ENCODE results near the gene RAB5B.
"Not testable (repeated sequence)": the region's sequence is repeated elsewhere in the genome, so short reads cannot be mapped to it uniquely, and the experiment has no call there.

Gene RAB5B

DNA sequence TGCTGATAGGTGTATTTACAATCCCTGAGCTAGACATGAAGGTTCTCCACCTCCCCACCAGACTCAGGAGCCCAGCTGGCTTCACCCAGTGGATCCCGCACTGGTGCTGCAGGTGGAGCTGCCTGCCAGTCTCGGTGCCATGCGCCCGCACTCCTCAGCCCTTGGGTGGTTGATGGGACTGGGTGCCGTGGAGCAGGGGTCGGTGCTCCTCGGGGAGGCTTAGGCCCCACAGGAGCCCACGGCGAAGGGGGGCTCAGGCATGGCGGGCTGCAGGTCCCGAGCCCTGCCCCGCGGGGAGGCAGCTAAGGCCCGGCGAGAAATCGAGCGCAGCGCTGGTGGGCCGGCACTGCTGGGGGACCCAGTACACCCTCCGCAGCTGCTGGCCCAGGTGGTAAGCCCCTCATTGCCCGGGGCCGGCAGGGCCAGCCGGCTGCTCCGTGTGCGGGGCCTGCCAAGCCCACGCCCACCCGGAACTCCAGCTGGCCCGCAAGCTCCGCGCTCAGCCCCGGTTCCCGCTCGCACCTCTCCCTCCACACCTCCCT lies 26.2 kb downstream of the RAB5B start:
- H3K4me1 ChIP-seq (ENCODE audit: control insufficient read depth, insufficient read depth, low read length); H3K27ac ChIP-seq (ENCODE audit: extremely low read depth, low read depth, low read length); H3K4me3 ChIP-seq (ENCODE audit: low read depth, low read length); H3K9me3 ChIP-seq (ENCODE audit: control insufficient read depth, insufficient read depth, low read depth, low read length); POLR2A ChIA-PET: not testable (repeated sequence)
- H3K36me3 ChIP-seq (ENCODE audit: control insufficient read depth in 2 of 2, insufficient read depth in 1 of 2, low read length in 2 of 2): peaks cover 0 to 34% of the 10 kb centered on the region in 2 experiments; a peak in 2 of 3 replicates
- CTCF ChIA-PET: interaction anchor here (0.6 to 4.8 kb wide), 2 partner anchors 39 to 91 kb away, joined by 4 to 46 read pairs; no protein-coding TSS in a partner anchor

- H3K9me3 ChIP-seq (ENCODE audit: control insufficient read depth, insufficient read depth, low read depth, low read length): no peaks in the 10 kb centered on the region
- no peak overlapping the region for H3K4me3 ChIP-seq (ENCODE audit: low read depth, low read length)
- H3K27ac ChIP-seq (ENCODE audit: extremely low read depth, low read depth, low read length): no peak overlapping the region
- POLR2A ChIA-PET: no interaction called here
- peaks cover 0 to 29% of the 10 kb centered on the region in 2 experiments; a peak in 2 of 3 replicates for H3K36me3 ChIP-seq (ENCODE audit: control insufficient read depth in 2 of 2, insufficient read depth in 1 of 2, low read length in 2 of 2)
- CTCF ChIA-PET: interaction anchor here (1.1 kb wide), 1 partner anchor 12 kb away, joined by 3 read pairs; no protein-coding TSS in a partner anchor
- H3K4me1 ChIP-seq (ENCODE audit: control insufficient read depth, insufficient read depth, low read length): no peaks in the 10 kb centered on the region; the same call in 1 of the 2 replicates
- TF ChIP-seq ZFP69B (tag by site-specific recombination; IDR thresholded peaks at IDR 0.05) (no peak), ZNF561 (tag by site-specific recombination; IDR thresholded peaks at IDR 0.05; ENCODE audit: borderline replicate concordance) (no peak), ZNF530 (tag by site-specific recombination; IDR thresholded peaks at IDR 0.05; ENCODE audit: low read depth) (no peak), ZNF426 (tag by site-specific recombination; IDR thresholded peaks at IDR 0.05) (no peak), ZNF777 (tag by site-specific recombination; IDR thresholded peaks at IDR 0.05; ENCODE audit: borderline replicate concordance) (no peak), ZFHX2 (tag by site-specific recombination; conservative IDR thresholded peaks at IDR 0.05) (no peak), ZNF37A (tag by site-specific recombination; IDR thresholded peaks at IDR 0.05) (no peak), ZNF18 (tag by site-specific recombination; IDR thresholded peaks at IDR 0.05) (no peak), ZNF350 (tag by site-specific recombination; IDR thresholded peaks at IDR 0.05) (no peak), ZFP41 (tag by site-specific recombination; IDR thresholded peaks at IDR 0.05; ENCODE audit: borderline replicate concordance) (no peak), ZNF707 (tag by site-specific recombination; IDR thresholded peaks at IDR 0.05) (no peak), TRIM28 (IDR thresholded peaks at IDR 0.05; ENCODE audit: borderline replicate concordance, low read length) (no peak), WT1 (tag by site-specific recombination; IDR thresholded peaks at IDR 0.05) (no peak), MZF1 (tag by site-specific recombination; IDR thresholded peaks at IDR 0.05; ENCODE audit: borderline replicate concordance) (no peak), ZNF266 (tag by site-specific recombination; IDR thresholded peaks at IDR 0.05; ENCODE audit: low read depth) (no peak), ZNF830 (tag by site-specific recombination; IDR thresholded peaks at IDR 0.05; ENCODE audit: low read depth) (no peak)
- TF ChIP-seq, protein P1, sequence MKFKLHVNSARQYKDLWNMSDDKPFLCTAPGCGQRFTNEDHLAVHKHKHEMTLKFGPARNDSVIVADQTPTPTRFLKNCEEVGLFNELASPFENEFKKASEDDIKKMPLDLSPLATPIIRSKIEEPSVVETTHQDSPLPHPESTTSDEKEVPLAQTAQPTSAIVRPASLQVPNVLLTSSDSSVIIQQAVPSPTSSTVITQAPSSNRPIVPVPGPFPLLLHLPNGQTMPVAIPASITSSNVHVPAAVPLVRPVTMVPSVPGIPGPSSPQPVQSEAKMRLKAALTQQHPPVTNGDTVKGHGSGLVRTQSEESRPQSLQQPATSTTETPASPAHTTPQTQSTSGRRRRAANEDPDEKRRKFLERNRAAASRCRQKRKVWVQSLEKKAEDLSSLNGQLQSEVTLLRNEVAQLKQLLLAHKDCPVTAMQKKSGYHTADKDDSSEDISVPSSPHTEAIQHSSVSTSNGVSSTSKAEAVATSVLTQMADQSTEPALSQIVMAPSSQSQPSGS (tag by site-specific recombination; IDR thresholded peaks at IDR 0.05; ENCODE audit: low read depth): no peak
- TF ChIP-seq, protein P2, sequence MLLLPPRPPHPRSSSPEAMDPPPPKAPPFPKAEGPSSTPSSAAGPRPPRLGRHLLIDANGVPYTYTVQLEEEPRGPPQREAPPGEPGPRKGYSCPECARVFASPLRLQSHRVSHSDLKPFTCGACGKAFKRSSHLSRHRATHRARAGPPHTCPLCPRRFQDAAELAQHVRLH (tag by site-specific recombination; IDR thresholded peaks at IDR 0.05): no peak
- TF ChIP-seq, protein P3, sequence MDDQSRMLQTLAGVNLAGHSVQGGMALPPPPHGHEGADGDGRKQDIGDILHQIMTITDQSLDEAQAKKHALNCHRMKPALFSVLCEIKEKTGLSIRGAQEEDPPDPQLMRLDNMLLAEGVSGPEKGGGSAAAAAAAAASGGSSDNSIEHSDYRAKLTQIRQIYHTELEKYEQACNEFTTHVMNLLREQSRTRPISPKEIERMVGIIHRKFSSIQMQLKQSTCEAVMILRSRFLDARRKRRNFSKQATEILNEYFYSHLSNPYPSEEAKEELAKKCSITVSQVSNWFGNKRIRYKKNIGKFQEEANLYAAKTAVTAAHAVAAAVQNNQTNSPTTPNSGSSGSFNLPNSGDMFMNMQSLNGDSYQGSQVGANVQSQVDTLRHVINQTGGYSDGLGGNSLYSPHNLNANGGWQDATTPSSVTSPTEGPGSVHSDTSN (CRISPR knock-in tag; IDR thresholded peaks at IDR 0.05): no peak
- TF ChIP-seq, protein P4, sequence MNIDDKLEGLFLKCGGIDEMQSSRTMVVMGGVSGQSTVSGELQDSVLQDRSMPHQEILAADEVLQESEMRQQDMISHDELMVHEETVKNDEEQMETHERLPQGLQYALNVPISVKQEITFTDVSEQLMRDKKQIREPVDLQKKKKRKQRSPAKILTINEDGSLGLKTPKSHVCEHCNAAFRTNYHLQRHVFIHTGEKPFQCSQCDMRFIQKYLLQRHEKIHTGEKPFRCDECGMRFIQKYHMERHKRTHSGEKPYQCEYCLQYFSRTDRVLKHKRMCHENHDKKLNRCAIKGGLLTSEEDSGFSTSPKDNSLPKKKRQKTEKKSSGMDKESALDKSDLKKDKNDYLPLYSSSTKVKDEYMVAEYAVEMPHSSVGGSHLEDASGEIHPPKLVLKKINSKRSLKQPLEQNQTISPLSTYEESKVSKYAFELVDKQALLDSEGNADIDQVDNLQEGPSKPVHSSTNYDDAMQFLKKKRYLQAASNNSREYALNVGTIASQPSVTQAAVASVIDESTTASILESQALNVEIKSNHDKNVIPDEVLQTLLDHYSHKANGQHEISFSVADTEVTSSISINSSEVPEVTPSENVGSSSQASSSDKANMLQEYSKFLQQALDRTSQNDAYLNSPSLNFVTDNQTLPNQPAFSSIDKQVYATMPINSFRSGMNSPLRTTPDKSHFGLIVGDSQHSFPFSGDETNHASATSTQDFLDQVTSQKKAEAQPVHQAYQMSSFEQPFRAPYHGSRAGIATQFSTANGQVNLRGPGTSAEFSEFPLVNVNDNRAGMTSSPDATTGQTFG (tag by site-specific recombination; IDR thresholded peaks at IDR 0.05; ENCODE audit: borderline replicate concordance): no peak
These were observed 27.7 kb downstream of the RAB5B start for GRCh38 chr12:56001487-56002100.

DNA sequence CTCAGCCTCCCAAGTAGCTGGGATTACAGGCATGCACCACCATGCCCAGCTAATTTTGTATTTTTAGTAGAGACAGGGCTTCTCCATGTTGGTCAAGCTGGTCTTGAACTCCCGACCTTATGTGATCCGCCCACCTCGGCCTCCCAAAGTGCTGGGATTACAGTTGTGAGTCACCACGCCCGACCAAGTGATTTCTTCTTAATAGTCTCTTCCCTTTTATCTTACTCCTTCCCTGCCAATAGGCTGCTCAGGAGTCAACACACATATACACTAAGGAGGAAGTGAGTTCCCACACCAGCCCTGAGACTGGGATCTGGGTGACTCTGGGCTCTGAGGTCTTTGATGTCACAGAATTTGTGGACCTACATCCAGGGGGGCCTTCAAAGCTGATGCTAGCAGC lies 29.5 kb downstream of the RAB5B start:
- not testable (repeated sequence) for H3K9me3 ChIP-seq (ENCODE audit: control insufficient read depth, insufficient read depth, low read depth, low read length); H3K27ac ChIP-seq (ENCODE audit: extremely low read depth, low read depth, low read length)
- CTCF ChIA-PET: interaction anchor here (0.7 to 1.2 kb wide), 2 partner anchors 26 to 37 kb away, joined by 3 to 5 read pairs; no protein-coding TSS in a partner anchor

More for the DNA sequence above, 29.5 kb downstream of the RAB5B start:
- H3K36me3 ChIP-seq (ENCODE audit: control insufficient read depth in 2 of 2, insufficient read depth in 1 of 2, low read length in 2 of 2): peaks cover 0 to 29% of the 10 kb centered on the region in 2 experiments; a peak in 2 of 3 replicates
- POLR2A ChIA-PET; H3K4me3 ChIP-seq (ENCODE audit: low read depth, low read length); H3K4me1 ChIP-seq (ENCODE audit: control insufficient read depth, insufficient read depth, low read length): not testable (repeated sequence)
